ENCODE results near the gene ATF7IP2. TPM values are rescaled to one million over a fixed set of nuclear protein-coding genes. Genes with fewer than 3 reads are reported as not detected.
A peak's percentile ranks its signal among the peaks of the same experiment; 100 is the strongest.
"Not testable (repeated sequence)": the region's sequence is repeated elsewhere in the genome, so short reads cannot be mapped to it uniquely, and the experiment has no call there.

ATF7IP2 gene, protein sequence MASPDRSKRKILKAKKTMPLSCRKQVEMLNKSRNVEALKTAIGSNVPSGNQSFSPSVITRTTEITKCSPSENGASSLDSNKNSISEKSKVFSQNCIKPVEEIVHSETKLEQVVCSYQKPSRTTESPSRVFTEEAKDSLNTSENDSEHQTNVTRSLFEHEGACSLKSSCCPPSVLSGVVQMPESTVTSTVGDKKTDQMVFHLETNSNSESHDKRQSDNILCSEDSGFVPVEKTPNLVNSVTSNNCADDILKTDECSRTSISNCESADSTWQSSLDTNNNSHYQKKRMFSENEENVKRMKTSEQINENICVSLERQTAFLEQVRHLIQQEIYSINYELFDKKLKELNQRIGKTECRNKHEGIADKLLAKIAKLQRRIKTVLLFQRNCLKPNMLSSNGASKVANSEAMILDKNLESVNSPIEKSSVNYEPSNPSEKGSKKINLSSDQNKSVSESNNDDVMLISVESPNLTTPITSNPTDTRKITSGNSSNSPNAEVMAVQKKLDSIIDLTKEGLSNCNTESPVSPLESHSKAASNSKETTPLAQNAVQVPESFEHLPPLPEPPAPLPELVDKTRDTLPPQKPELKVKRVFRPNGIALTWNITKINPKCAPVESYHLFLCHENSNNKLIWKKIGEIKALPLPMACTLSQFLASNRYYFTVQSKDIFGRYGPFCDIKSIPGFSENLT
- total RNA-seq (2014; rRNA removed; shearing (Covaris generic)) = 3.6 and 6.7 TPM in 2 replicates
- polyA plus RNA-seq (2015; cell fraction: cytosol; rRNA removed) = 4.0 and 6.4 TPM in 2 replicates
- polyA plus RNA-seq (2015; cell fraction: nucleus; rRNA removed) = 12.8 and 13.3 TPM in 2 replicates

DNA sequence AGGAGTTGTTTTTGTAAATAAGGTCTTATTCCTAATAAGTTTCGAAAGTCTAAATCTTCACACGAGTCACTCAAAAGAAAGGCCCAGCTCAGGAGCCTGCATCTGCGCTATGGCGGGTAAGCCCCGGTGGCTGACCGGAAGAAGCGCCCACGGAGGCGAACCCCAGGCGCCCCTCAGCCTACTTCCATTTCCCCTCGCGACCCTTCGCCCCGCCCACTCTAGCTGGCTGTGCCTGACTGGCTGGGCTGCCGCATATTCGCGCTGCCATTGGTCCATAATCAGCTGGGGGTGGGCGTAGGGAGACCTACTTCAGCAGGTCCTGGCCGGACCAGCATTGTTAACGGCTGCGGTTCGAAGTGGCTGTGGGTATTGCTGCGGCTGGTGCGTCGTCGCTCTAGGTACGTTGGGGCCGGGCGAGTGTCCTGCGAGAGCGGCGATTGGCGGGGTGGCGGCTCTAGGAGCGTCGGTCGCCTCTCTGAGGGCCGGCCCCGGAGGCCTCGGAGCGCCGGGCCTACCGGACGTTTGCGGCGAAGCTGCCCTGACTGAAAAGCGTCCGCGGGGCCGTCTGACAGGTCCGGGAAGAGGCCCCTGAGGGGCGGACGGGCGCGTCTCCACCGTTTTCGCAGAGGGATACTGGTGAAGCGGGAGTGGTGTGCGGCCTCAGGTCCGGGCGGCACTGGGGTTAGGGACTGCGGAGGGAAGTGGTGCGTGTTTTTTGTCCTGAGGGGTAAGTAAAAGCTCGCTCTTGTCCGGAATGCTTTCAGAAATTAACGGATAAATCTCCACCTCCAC, at the start of gene ATF7IP2:
Gene ATF7IP2 (plus strand): TSS at position 337 of the 792 bp plus-strand sequence. CDS start 44,560 bp downstream, outside the sequence.
- peak; percentile 85 for DNase-seq (ENCODE audit: low read depth)

DNA sequence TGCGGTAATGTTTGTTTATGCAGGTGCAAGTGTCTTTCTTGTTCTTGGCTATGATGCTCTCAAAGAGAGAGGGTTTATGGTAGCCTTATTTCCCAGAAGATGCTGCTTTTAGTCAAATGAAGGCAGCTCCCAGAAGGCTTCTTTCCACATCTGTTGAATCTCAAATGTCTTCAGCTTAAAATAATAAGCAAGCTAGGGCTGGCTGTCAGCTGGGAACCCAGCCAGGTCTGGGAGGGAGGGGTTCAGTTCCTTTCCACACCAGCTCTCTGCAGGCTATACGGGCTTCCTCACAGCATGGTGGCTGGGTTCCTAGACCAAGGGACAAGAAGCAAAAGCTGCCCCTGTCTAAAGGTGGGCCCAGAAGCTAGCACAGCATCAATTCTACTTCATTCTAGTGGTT, 47.4 kb upstream of the ATF7IP2 start:
- DNase-seq (ENCODE audit: low read depth) = no peak

DNA sequence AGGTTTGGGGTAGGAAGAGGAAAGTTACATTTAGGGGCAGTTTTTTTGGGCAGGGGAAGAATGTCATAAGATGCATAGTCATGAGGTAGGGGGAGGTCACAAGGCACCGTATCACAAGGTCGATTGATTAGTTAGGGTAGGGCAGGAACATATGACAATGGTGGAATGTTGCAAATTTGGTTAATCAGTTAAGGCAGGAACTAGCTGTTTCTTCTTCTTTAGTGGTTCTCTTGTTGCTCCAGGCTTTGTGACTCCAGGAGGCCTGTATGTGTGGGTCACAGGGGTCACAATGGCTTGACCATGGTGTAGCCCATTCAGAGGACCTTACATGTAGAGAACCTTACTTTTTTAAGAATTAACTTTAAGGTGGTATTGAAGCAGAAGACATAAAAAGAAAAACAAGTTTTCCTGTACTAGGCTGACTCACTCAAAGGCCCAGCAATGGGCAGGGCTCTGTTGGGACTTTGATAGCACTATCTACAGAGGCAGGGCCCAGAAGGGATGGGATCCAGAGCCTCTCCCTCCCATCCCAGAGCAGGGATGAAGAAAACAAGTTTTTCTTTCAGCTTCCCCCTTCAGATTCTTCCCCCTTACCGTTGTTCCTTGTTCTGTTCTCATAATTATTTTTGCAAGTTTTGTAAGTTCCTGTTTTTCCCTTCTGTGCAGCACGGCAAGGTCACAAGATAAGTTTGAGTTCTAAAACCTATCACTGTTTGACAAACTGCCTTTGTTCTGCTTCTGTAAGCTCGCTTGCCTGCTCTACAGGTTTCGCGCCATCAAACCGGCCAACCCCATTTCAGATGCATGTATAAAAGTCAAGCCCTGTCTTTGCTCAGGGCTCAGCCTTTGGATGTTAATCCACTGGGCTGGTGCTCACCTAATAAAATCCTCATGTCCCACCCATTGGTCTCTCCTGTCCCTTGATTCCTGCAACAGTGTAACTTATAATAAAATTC, 45.8 kb upstream of the ATF7IP2 start:
- no peak for DNase-seq (ENCODE audit: low read depth)

DNA sequence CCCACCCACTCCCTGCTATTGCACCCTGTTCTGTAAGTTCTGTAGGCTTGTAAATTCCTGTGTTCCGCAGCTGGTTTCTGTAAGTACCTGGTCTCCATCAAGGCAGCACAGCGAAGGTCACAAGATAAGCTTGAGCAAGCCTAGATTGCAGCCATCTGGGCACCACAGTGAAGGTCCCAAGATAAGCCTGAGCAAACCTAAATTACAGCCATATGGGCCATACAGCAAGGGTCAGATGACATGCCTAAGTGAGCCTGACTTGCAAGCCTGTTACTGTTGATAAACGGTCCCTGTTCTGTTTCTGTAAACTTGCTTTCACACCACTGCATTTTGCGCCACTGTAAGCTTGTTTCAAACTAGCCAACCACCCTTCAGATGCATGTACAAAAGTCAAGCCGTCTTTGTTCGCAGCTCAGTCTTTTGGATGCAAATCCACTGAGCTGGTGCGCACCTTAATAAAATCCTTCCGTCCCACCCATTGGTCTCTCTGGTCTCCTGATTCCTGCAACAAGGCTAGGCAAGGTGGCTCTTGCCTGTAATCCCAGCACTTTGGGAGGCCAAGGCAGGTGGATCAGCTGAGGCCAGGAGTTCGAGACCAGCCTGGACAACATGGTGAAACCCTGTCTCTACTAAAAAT, 42.6 kb upstream of the ATF7IP2 start:
- DNase-seq (ENCODE audit: low read depth) = no peak

DNA sequence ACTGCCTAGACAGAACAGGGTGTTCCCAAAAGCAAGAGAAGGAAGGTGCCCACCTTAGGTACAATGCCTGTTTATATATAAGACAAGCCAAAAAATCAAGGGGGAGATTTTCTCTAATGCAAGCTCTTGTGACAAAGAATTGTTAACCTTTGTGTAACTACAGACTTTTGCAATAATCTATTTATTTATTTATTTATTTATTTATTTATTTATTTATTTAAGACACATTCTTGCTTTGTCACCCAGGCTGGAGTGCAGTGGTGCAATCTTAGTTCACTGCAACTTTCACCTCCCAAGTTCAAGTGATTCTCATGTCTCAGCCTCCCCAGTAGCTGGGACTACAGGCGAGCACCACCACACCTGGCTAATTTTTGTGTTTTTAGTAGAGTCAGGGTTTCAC, 41.2 kb upstream of the ATF7IP2 start:
- not testable (repeated sequence) for DNase-seq (ENCODE audit: low read depth)

DNA sequence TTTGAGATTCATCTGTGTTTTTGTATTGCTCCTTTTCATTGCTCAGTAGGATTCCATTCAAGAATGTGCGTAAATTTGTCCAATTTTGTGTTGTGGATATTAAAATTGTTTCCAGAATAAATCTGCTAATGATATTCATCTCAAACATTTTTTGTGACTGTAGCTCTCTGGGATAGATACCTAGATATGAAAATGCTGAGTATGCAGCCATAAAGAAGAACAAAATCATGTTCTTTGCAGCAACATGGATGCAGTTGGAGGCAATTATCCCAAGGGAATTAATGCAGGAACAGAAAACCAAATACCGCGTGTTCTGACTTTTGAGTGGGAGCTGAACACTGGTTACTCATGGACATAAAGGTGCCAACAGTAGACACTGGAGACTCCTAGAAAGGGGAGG, 40.2 kb upstream of the ATF7IP2 start:
- no peak for DNase-seq (ENCODE audit: low read depth)

DNA sequence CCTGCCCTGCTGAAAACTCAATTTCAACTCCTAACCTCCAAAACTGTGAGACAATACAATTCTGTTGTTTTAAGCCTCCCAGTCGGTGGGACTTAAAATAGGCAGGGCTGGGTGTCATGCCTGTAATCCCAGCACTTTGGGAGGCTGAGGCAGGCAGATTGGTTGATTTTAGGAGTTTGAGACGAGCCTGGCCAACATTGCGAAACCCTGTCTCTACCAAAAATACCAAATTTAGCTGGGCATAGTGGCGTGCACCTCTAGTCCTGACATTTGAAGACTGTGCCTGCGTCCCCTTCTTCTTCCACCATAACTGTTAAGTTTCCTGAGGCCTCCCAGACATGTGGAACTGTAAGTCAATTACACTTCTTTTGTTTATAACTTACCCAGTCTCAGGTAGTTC, 36.0 kb upstream of the ATF7IP2 start:
- DNase-seq (ENCODE audit: low read depth) = no peak

DNA sequence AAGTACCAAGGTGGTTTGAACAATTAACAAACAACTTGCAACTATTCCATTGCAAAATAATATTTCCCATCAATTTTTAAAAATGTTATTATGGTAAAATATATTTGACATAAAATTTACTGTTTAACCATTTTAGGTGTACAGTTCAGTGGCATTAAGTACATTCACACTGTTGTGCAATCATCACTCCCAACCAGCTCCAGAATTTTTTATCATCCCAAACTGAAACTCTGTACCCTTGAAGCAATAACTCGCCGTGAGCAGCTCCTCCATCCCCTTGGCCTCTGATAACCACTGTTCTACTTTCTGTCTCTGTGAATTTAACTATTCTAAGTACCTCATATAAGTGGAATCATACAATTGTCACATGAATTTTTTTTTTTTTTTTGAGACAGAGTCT, 33.6 kb upstream of the ATF7IP2 start:
- no peak for DNase-seq (ENCODE audit: low read depth)

DNA sequence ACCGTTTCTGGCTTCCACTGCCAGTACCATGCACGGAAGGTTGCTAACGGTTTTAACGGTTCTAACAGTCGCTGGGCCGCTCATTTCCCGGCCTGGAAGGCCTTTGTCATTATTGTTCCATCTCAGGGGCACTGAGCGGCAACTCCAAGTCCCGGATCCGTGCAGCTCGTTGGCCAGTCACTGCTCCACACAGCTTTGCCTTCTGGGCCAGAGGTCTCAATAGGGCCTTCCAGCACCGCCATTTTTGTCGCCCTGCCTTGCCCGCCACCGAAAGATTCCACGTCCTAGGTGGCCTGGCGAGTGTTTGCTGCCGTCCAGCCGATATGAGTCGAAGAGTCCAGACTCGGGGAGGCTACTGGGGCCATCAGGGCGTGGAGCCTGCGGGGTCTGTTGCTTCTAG, 30.3 kb upstream of the ATF7IP2 start:
- DNase-seq (ENCODE audit: low read depth) = no peak

DNA sequence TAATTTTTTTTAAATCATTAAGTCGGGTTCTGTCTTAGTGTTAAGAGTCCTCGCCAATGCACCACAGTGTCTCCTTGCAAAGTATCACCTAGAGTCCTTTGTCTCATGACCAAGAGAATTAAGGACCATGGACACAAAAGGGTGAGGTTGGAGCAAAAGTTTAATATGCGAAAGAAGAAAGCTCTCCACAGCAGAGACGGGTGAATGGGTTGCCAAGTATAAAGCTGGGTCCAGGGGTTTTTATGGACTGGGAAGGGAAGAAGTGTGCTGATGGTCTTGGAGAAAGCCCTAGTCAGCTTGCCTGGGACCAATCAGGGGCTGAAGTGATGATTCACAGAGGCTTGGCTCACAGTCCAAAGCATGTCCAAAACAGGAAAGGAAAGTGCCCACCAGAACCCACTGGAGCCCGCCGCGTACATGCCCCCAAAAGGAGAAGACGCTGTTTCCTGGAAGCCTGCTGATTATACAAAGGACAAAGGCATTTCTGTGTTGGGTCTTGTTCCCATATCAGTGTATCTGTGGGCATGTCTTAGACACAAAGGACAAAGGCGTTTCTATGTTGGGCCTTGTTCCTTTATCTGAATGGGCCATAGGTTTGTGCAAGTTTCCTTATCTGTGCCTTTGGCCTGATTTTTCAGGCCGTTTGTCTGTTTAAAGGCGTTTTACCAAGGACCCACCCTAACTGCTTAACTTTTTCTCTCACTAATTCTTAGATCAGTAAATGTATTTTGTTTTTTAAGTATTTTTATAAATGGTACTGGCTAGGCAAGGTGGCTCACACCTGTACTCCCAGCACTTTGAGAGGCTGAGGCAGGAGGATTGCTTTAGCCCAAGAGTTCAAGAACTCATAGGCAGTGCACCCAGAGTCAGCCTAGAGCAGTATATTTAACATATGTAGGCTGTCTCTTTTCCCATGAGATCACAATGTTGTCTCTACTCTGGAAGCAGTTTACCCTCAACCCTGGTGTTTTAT, 28.7 kb upstream of the ATF7IP2 start:
- DNase-seq (ENCODE audit: low read depth) = peak; percentile 12

DNA sequence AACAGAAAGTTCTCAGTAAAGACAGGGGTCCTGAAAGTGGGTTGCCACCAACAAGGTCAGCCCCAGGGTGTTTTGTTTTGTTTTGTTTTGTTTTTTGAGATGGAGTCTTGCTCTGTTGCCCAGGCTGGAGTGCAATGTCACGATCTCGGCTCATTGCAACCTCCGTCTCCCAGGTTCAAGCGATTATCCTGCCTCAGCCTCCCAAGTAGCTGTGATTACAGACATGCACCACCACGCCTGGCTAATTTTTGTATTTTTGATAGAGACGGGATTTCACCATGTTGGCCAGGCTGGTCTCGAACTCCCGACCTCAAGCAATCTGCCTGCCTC, 24.1 kb upstream of the ATF7IP2 start:
- DNase-seq (ENCODE audit: low read depth) = not testable (repeated sequence)

DNA sequence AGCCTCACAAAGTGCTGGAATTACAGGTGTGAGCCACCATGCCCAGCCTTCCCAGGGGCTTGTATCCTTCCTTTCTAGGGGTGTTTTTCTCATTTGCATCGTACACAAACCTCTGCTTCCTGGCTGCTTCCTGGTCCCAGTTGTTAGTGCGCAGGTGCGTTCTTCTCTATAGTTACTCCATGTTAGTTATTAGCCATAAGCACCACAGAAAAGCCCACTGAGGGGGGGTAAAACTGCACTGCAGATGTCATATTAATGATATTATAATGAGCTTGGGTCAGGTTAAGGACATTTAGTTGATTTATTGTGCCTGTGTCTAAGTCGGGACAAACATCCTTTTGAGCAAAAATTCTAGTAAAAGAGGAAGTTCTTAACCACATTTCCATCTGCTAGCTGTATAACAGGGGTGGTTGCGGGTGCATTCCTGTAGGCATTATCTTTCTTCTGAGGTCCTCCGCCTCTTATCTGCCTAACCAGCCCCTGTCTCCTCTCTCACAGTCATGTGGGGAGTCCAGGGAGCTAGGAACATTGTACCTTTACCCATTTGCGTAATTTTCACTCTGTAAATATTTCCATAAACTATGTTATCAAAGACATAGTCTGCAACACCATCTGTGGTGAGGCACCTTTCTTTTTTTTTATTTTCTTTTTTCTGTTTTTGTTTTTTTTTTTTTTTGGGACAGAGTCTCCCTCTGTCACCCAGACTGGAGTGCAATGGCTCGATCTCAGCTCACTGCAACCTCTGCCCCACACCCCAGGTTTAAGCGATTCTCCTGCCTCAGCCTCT, 23.6 kb upstream of the ATF7IP2 start:
- no peak for DNase-seq (ENCODE audit: low read depth)

DNA sequence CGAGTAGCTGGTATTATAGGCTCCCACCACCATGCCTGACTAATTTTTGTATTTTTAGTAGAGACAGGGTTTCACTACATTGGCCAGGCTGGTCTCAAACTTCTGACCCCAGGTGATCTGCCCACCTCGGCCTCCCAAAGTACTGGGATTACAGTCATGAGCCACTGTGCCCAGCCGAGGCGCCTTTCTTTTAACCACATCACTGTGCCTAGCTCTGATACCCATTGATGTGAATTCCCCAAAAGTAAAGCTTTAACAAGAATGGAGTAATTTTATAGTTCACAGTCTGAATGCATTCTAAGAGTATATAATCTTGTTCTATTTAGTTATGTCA, 23.0 kb upstream of the ATF7IP2 start:
- DNase-seq (ENCODE audit: low read depth) = not testable (repeated sequence)

DNA sequence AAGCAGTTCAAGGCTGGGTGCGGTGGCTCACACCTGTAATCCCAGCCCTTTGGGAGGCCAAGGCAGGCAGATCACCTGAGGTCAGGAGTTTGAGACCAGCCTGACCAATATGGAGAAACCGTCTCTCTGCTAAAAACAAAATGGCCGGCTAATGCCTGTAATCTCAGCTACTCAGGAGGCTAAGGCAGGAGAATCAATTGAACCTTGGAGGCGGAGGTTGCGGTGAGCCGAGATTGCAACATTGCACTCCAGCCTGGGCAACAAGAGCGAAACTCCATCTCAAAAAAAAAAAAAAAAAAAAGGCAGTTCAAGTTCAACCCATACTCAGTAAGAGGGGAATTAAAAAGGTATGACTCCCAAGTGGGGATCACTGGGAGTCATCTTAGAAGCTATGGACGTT, 19.2 kb upstream of the ATF7IP2 start:
- DNase-seq (ENCODE audit: low read depth) = not testable (repeated sequence)

DNA sequence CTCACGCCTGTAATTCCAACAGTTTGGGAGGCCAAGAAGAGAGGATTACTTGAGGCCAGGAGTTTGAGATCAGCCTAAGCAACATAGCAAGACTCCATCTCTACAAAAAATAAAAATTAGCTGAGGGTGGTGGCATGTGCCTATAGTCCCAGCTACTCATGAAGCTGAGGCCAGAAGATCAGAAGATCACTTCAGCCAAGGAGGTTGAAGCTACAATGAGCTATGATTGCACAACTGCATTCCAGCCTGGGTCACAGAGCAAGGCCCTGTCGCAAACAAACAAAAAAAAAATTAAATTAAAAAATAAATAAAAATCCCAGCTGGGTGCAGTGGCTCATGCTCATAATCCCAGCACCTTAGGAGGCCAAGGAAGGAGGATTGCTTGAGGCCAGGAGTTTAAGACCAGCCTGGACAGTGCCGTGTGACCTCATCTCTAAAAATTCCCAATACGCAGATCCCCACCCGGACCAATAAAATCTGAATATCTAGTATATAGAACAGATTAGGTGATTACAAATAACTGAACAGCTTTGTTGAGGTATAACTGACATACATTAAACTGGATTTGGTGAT, 18.2 kb upstream of the ATF7IP2 start:
- DNase-seq (ENCODE audit: low read depth) = no peak

DNA sequence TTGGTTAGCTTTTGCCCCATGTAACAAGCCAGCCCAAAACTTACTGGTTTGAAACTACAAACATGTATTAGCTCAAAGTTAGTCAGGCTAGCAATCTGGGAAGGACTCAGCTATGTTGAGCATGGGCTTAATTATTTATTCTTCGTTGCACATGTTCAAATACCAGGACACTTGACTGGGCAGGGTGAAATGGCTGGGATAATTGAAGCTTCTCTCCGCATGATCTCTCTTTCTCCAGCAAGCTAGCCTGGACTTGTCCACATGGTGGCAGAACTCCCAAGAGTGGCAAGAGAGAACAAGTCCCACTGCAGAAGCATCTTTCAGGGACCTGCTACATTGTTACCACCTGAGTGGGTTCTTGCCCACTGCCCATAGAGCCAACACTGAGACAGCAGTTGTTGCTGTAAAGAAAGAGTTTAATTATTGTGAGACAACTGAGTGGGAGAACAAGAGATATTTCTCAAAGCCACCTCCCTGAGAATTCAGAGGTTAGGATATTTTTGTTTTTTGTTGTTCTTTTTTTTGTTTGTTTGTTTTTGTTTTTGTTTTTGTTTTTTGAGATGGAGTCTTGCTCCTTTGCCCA, 16.8 kb upstream of the ATF7IP2 start:
- no peak for DNase-seq (ENCODE audit: low read depth)

DNA sequence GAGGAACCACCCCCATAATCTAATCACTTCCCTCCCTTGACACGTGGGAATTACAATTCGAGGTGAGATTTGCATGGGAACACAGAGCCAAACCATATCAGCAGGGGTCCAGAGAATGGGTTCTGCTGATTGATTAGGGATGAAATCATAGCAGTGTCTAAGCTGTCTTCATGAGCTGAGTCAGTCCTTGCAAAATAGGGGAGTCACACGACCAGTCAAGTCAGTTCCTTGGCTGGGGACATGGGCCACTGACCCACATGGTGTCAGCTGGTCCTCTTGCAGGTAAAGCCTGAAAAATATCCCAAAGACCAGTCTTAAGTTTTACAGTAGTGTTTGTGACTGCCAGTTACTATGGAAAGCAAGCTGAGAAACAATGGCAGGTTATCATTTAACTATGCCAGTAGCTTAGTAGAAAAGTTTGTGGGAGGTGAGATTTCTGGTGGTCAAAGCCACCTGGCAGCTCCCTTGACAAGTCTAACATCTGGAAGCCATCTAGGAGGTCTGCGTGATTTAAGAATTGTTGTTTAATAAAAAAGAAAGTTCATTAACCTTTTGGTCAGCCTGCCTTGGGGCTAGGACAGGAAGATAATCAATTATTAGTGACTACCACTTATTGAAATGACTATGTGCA, 15.7 kb upstream of the ATF7IP2 start:
- no peak for DNase-seq (ENCODE audit: low read depth)
